Subcutaneous adipose tissue (tissue), 4 donors: ENCODE measurements around the gene EYA2. TPM values are rescaled to one million over a fixed set of nuclear protein-coding genes. Genes with fewer than 3 reads are reported as not detected.

Source experiments
- total RNA-seq, 4 donors: library from RNA; depleted of rRNA; stranded (reverse); fragments of >200 nt; gene quantifications; one replicate each; pipeline ENCODE4 v1.1.0, GENCODE V29; 2016
- TF ChIP-seq, protein P1 (sequence below): fragments of 450-650 bp; IDR thresholded peaks from one replicate; pipeline ENCODE4 v1.5.1; 2016; ENCODE audit warnings: low read depth, mild to moderate bottlenecking, control low read depth, antibody characterized with exemption, moderate library complexity

The EYA2 gene
- total RNA-seq, 4 donors from 2014 or later: 1.3 to 4.7 (median 2.8) TPM

GRCh38 chr20:47054506-47054905 is 159.9 kb downstream of the EYA2 start:
- TF ChIP-seq, protein P1, sequence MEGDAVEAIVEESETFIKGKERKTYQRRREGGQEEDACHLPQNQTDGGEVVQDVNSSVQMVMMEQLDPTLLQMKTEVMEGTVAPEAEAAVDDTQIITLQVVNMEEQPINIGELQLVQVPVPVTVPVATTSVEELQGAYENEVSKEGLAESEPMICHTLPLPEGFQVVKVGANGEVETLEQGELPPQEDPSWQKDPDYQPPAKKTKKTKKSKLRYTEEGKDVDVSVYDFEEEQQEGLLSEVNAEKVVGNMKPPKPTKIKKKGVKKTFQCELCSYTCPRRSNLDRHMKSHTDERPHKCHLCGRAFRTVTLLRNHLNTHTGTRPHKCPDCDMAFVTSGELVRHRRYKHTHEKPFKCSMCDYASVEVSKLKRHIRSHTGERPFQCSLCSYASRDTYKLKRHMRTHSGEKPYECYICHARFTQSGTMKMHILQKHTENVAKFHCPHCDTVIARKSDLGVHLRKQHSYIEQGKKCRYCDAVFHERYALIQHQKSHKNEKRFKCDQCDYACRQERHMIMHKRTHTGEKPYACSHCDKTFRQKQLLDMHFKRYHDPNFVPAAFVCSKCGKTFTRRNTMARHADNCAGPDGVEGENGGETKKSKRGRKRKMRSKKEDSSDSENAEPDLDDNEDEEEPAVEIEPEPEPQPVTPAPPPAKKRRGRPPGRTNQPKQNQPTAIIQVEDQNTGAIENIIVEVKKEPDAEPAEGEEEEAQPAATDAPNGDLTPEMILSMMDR: no peak

GRCh38 chr20:47054945-47055344 is 160.3 kb downstream of the EYA2 start:
- TF ChIP-seq, protein P1: no peak

DNA sequence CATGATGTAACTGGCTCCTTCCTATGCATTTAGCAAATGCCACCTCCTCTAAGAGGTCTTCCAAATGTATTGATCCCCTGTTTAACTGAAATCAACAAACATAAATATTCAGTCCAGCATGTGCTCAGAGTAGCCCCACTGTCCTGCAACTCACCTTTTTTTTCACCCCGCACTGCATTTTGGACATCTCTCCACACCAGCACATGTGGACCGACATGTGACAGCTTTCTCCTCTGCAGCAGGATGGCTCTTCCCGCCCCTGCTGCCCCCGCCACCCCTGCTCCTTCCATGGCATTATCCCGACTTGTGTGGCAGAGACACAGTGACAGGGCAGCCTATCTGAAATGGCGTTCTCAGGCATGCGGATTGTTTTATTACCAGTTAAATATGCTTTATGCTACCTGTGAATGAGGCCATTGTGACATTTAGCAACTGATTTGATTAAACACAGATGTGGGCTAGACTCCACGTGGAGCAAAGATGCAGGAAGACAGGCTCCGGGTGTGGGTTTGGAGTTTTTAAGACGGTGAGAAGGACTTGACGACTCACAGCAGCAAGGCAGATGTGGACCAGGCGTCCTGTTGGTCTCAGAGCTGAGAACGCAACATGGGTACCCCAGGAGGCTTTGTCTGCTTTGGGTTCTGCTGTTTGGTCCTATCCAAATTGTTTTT is 161.2 kb downstream of the EYA2 start:
- TF ChIP-seq, protein P1: no peak

DNA sequence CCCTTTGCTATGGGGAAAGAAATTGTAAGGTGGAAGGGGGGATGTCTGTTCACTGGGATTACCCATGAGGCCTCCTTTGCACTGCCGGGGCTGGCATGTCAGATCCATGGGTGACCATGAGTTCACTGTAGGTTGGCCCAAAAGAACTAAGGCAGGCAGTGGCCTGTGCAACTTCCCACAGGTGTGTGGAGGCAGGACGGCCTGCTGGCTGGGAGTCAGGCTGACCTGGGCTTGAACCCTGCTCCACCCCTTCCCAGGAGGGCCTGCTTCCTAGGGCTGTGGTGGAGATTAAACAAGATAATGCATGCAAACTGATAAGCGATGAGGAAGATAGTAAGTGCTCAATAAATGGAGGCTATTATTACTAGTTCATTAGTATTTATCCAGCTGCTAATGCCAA is 163.0 kb downstream of the EYA2 start:
- TF ChIP-seq, protein P1: no peak

DNA sequence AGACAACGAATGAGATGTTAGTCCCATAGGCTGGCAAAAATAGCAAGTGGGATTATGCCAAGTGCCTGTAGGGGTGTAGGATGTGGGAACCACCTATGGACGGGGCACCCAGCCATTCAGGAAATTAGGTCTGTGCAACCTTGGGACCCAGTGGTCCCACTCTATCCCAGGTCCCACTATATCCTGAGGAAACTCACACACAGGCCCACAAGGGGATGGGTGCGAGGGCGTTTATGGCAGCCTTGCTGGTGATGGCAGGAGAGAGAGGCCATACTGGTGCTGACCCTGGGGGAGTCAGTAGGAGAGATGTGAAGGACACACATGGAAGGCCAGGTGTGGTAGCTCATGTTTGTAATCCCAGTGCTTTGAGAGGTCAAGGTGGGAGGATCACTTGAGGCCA is 163.6 kb downstream of the EYA2 start:
- TF ChIP-seq, protein P1: no peak

DNA sequence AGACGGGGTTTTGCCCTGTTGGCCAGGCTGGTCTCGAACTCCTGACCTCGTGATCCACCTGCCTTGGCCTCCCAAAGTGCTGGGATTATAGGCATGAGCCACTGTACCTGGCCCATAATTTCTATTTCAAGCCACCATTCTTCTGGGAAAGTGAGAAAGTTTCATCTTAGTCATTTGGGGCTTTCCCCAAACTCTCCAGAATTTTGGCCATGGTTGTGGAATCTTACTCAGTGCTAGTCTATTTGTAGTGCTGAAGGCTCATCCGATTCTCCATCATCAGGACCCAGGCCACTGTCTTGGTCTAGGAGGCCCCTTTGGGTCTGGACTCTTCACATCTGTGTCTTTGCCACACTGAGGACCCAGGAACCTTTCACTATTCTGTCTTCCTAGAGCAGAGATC is 164.9 kb downstream of the EYA2 start:
- TF ChIP-seq, protein P1: no peak

DNA sequence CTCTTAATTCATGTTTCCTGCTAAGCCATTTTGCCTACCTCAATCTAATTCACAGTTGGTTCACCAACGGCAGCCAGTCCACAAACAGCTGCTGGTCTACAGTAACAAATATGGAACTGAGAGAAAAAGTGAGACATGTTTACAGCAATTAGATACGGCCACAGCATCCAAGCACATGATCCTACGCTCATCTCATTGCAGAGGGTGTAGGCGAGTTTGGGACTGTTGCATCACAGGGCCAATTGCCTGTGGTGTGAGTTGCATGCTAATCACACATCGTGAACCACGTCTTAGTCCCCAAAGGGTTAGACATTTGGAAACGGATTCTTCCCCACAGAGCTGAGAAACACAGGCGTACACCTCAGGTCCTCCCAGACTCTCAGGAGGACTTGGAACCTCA is 166.9 kb downstream of the EYA2 start:
- TF ChIP-seq, protein P1: no peak
